Measurements from ENCODE around the gene VOPP1. TPM values are rescaled to one million over a fixed set of nuclear protein-coding genes. Genes with fewer than 3 reads are reported as not detected.

Gene VOPP1
- total and polyA plus RNA-seq, 5 donors from 2014 or later = 40.3 to 128 (median 60.9) TPM

DNA sequence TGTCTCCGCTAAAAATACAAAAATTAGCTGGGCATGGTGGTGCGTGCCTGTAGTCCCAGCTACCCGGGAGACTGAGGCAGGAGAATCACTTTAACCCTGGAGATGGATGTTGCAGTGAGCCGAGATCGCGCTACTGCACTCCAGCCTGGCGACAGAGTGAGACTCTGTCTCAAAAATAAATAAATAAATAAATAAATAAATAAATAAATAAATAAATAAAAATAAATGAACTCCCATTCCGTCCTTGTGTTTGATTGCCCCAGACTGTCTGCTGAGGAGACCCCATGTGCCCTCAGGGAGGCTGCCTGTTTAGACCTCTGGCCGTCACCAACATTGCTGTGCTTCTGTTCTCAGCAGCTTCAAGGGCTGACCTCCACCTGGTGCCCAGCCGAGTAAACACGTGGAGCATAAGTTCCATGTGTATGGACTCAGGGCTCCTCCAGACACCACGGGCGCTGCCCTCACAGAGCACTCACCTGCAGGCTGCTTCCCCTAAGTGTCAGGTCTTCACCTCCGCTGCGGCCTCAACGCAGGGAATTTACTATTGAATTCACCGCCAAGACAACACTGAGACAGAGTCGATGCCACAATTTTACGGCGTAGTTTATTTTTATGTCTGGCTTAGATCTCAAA, 32.0 kb downstream of the VOPP1 start:
- Histone ChIP-seq H3K4me1 (ENCODE audit: control insufficient read depth, insufficient read depth, low read length, poor library complexity, severe bottlenecking) (peaks cover 47% of the 10 kb centered on the region), H3K9me3 (ENCODE audit: control insufficient read depth in 2 of 2, low read length in 2 of 2) (no peaks in the 10 kb centered on the region), H3K4me3 (ENCODE audit: low read depth, low read length) (no peak overlapping the region), H3K27me3 (ENCODE audit: control insufficient read depth, insufficient read depth, low read length) (no peaks in the 10 kb centered on the region), H3K27ac (ENCODE audit: insufficient read depth, low read length, poor library complexity, severe bottlenecking) (no peak overlapping the region), H3K36me3 (ENCODE audit: control insufficient read depth, insufficient read depth, low read length) (peaks cover 13% of the 10 kb centered on the region)
- Mint-ChIP-seq H3K9me3 (no peaks in the 10 kb centered on the region), H3K4me1 (peaks cover 30 to 89% (median 72%) of the 10 kb centered on the region in 4 donors), H3K27me3 (no peaks in the 10 kb centered on the region), H3K4me3 (no peak overlapping the region), H3K36me3 (peaks cover 30% of the 10 kb centered on the region), H3K27ac (peak overlapping the region in 2 of 3 donors; percentile 51 to 90)
- no peak for ATAC-seq (ENCODE audit: low read depth in 2 of 2)
- DNase-seq = no peak

DNA sequence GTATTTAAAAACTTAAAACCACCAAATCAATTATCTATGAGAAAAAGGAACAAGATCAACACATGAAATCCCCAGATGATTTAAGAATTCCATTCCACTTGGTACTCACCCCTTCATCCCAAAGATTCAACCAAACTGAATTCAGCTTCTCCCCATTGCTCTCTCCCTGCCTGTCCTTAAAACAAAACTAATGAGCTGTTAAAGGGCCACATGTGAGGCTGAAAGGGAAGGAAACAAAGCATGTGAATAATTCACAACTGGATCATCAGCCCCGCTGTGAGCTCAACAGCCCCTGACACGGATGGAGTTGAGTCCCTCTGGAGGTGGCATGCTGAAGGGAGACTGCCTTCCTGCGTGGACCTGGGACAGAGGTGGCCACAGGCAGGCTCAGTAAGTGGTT, 32.9 kb downstream of the VOPP1 start:
- Mint-ChIP-seq H3K27me3 (no peaks in the 10 kb centered on the region), H3K9me3 (no peaks in the 10 kb centered on the region), H3K36me3 (peaks cover 26% of the 10 kb centered on the region), H3K4me3 (peak overlapping the region in 1 of 4 donors; percentile 26), H3K4me1 (peaks cover 30 to 90% (median 76%) of the 10 kb centered on the region in 4 donors), H3K27ac (peak overlapping the region in 2 of 3 donors; percentile 19 to 67)
- no peak overlapping the region for H3K4me3 ChIP-seq (ENCODE audit: low read depth, low read length)
- H3K27ac ChIP-seq (ENCODE audit: insufficient read depth, low read length, poor library complexity, severe bottlenecking) = no peak overlapping the region
- no peaks in the 10 kb centered on the region for H3K9me3 ChIP-seq (ENCODE audit: control insufficient read depth in 2 of 2, low read length in 2 of 2)
- peaks cover 11% of the 10 kb centered on the region for H3K36me3 ChIP-seq (ENCODE audit: control insufficient read depth, insufficient read depth, low read length)
- ATAC-seq (ENCODE audit: low read depth in 2 of 2) (no peak), DNase-seq (no peak)
- H3K4me1 ChIP-seq (ENCODE audit: control insufficient read depth, insufficient read depth, low read length, poor library complexity, severe bottlenecking) = peaks cover 54% of the 10 kb centered on the region
- H3K27me3 ChIP-seq (ENCODE audit: control insufficient read depth, insufficient read depth, low read length) = no peaks in the 10 kb centered on the region

DNA sequence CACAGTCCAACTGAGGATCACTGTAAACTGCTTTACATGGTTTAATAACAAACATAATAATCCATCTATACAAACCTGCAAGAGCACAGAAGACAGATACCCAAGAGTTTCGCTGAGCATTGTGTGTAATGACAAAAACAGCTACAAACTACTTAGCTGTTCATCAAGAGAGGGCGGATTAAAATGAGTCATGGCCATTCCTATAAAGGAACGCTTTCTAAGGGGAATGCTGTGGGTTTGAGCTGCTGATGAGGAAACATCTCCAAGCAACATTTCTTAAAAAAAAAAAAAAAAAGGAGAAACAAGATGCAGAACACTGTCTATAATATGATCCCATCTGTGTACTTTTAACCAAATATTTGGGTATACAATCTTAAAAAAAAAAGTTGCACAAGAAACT, 33.8 kb downstream of the VOPP1 start:
- DNase-seq (no peak), ATAC-seq (ENCODE audit: low read depth in 2 of 2) (no peak)
- no peaks in the 10 kb centered on the region for H3K9me3 ChIP-seq (ENCODE audit: control insufficient read depth in 2 of 2, low read length in 2 of 2)
- Mint-ChIP-seq H3K4me1 (peaks cover 28 to 90% (median 76%) of the 10 kb centered on the region in 4 donors), H3K27ac (peak overlapping the region in 2 of 3 donors; percentile 81 to 97), H3K9me3 (no peaks in the 10 kb centered on the region), H3K27me3 (no peaks in the 10 kb centered on the region), H3K36me3 (peaks cover 18% of the 10 kb centered on the region), H3K4me3 (peak overlapping the region; percentile 10 to 87 (median 80))
- H3K4me1 ChIP-seq (ENCODE audit: control insufficient read depth, insufficient read depth, low read length, poor library complexity, severe bottlenecking) = peaks cover 63% of the 10 kb centered on the region
- H3K27me3 ChIP-seq (ENCODE audit: control insufficient read depth, insufficient read depth, low read length) = no peaks in the 10 kb centered on the region
- peak overlapping the region; percentile 52 for H3K27ac ChIP-seq (ENCODE audit: insufficient read depth, low read length, poor library complexity, severe bottlenecking)
- peak overlapping the region; percentile 37 for H3K4me3 ChIP-seq (ENCODE audit: low read depth, low read length)
- peaks cover 3% of the 10 kb centered on the region for H3K36me3 ChIP-seq (ENCODE audit: control insufficient read depth, insufficient read depth, low read length)

GRCh38 chr7:55537458-55537990, 34.8 kb downstream of the VOPP1 start:
- Histone ChIP-seq H3K27me3 (ENCODE audit: control insufficient read depth, insufficient read depth, low read length) (no peaks in the 10 kb centered on the region), H3K27ac (ENCODE audit: insufficient read depth, low read length, poor library complexity, severe bottlenecking) (peak overlapping the region; percentile 52), H3K36me3 (ENCODE audit: control insufficient read depth, insufficient read depth, low read length) (peaks cover 3% of the 10 kb centered on the region), H3K4me3 (ENCODE audit: low read depth, low read length) (peak overlapping the region; percentile 19), H3K9me3 (ENCODE audit: control insufficient read depth in 2 of 2, low read length in 2 of 2) (no peaks in the 10 kb centered on the region), H3K4me1 (ENCODE audit: control insufficient read depth, insufficient read depth, low read length, poor library complexity, severe bottlenecking) (peaks cover 73% of the 10 kb centered on the region)
- H3K9me3 Mint-ChIP-seq = no peaks in the 10 kb centered on the region
- ATAC-seq (ENCODE audit: low read depth in 2 of 2) = no peak
- H3K27me3 Mint-ChIP-seq = no peaks in the 10 kb centered on the region
- peaks cover 13% of the 10 kb centered on the region for H3K36me3 Mint-ChIP-seq
- H3K4me3 Mint-ChIP-seq = peak overlapping the region; percentile 80 to 87 (median 82)
- H3K4me1 Mint-ChIP-seq = peaks cover 37 to 95% (median 83%) of the 10 kb centered on the region in 4 donors
- peak overlapping the region; percentile 81 to 97 (median 92) for H3K27ac Mint-ChIP-seq
- no peak for DNase-seq

GRCh38 chr7:55536619-55537457, 35.5 kb downstream of the VOPP1 start:
- H3K36me3 ChIP-seq (ENCODE audit: control insufficient read depth, insufficient read depth, low read length) = peaks cover 3% of the 10 kb centered on the region
- ATAC-seq (ENCODE audit: low read depth in 2 of 2) = no peak
- peak overlapping the region; percentile 80 to 87 (median 82) for H3K4me3 Mint-ChIP-seq
- H3K4me1 ChIP-seq (ENCODE audit: control insufficient read depth, insufficient read depth, low read length, poor library complexity, severe bottlenecking) = peaks cover 80% of the 10 kb centered on the region
- no peaks in the 10 kb centered on the region for H3K27me3 Mint-ChIP-seq
- no peaks in the 10 kb centered on the region for H3K9me3 Mint-ChIP-seq
- peaks cover 44 to 95% (median 86%) of the 10 kb centered on the region in 4 donors for H3K4me1 Mint-ChIP-seq
- peak overlapping the region; percentile 92 to 97 (median 94) for H3K27ac Mint-ChIP-seq
- no peaks in the 10 kb centered on the region for H3K9me3 ChIP-seq (ENCODE audit: control insufficient read depth in 2 of 2, low read length in 2 of 2)
- peak overlapping the region; percentile 52 for H3K27ac ChIP-seq (ENCODE audit: insufficient read depth, low read length, poor library complexity, severe bottlenecking)
- H3K27me3 ChIP-seq (ENCODE audit: control insufficient read depth, insufficient read depth, low read length) = no peaks in the 10 kb centered on the region
- H3K36me3 Mint-ChIP-seq = peaks cover 9% of the 10 kb centered on the region
- DNase-seq = peak in 2 of 3 donors; percentile 24 to 60
- peak overlapping the region; percentile 32 for H3K4me3 ChIP-seq (ENCODE audit: low read depth, low read length)

- ATAC-seq (ENCODE audit: low read depth in 2 of 2) = no peak
These were observed 36.7 kb downstream of the VOPP1 start for GRCh38 chr7:55535617-55536016.

DNA sequence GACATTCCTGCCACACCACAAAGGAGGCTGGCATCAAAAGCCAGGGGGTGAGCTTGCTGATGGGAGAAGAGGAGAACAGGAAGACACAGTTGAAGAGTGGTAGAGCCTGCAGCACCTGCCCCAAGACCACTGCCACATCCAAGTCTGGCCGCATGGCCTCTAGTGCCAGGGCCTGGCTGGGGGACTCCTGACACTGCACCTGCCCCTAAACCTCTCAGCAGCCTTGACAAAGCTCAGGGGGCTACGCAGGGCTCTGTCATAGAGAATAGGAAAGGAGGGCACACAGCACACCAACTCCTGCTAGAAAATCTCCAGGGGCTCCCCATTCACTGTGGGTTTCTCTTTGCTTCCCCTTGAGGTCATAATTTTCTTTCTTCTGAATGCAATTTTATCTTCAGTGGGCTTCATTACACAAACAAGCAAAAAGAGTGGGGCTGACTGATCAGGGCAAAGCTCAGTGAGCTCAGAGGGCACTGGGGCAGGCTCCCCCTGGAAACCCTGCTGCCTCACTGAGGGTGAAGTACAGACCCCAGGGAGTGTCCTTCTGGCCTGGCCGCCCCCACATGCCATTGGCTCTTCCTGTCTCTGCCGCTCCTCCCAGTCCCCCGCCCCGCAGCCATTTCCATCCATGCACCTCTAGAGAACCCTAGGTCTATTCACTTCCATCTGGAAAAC, 37.2 kb downstream of the VOPP1 start:
- ATAC-seq (ENCODE audit: low read depth in 2 of 2) (no peak), DNase-seq (no peak)
- Mint-ChIP-seq H3K27me3 (no peaks in the 10 kb centered on the region), H3K9me3 (no peaks in the 10 kb centered on the region), H3K4me1 (peaks cover 53 to 98% (median 88%) of the 10 kb centered on the region in 4 donors), H3K36me3 (peaks cover 3% of the 10 kb centered on the region), H3K27ac (peak overlapping the region; percentile 92 to 97 (median 94)), H3K4me3 (peak overlapping the region; percentile 80 to 87 (median 84))
- Histone ChIP-seq H3K9me3 (ENCODE audit: control insufficient read depth in 2 of 2, low read length in 2 of 2) (no peaks in the 10 kb centered on the region), H3K27ac (ENCODE audit: insufficient read depth, low read length, poor library complexity, severe bottlenecking) (peak overlapping the region; percentile 92), H3K36me3 (ENCODE audit: control insufficient read depth, insufficient read depth, low read length) (no peaks in the 10 kb centered on the region), H3K4me3 (ENCODE audit: low read depth, low read length) (peak overlapping the region; percentile 73), H3K27me3 (ENCODE audit: control insufficient read depth, insufficient read depth, low read length) (no peaks in the 10 kb centered on the region), H3K4me1 (ENCODE audit: control insufficient read depth, insufficient read depth, low read length, poor library complexity, severe bottlenecking) (peaks cover 91% of the 10 kb centered on the region)

More at GRCh38 chr7:55535617-55536016, 36.7 kb downstream of the VOPP1 start:
- peaks cover 52 to 96% (median 86%) of the 10 kb centered on the region in 4 donors for H3K4me1 Mint-ChIP-seq
- Histone ChIP-seq H3K27me3 (ENCODE audit: control insufficient read depth, insufficient read depth, low read length) (no peaks in the 10 kb centered on the region), H3K36me3 (ENCODE audit: control insufficient read depth, insufficient read depth, low read length) (no peaks in the 10 kb centered on the region), H3K4me1 (ENCODE audit: control insufficient read depth, insufficient read depth, low read length, poor library complexity, severe bottlenecking) (peaks cover 87% of the 10 kb centered on the region), H3K4me3 (ENCODE audit: low read depth, low read length) (peak overlapping the region; percentile 73), H3K27ac (ENCODE audit: insufficient read depth, low read length, poor library complexity, severe bottlenecking) (peak overlapping the region; percentile 92), H3K9me3 (ENCODE audit: control insufficient read depth in 2 of 2, low read length in 2 of 2) (no peaks in the 10 kb centered on the region)
- no peaks in the 10 kb centered on the region for H3K27me3 Mint-ChIP-seq
- peaks cover 7% of the 10 kb centered on the region for H3K36me3 Mint-ChIP-seq
- no peaks in the 10 kb centered on the region for H3K9me3 Mint-ChIP-seq
- peak overlapping the region; percentile 92 to 97 (median 94) for H3K27ac Mint-ChIP-seq
- no peak for DNase-seq
- peak overlapping the region; percentile 80 to 87 (median 84) for H3K4me3 Mint-ChIP-seq

All from CD4-positive, CD25-positive, alpha-beta regulatory T cell (primary cell).